ENCODE measurements around the gene FYCO1.

GRCh38 chr3:45896956-45897355 is 98.7 kb downstream of the FYCO1 start:
- TF ChIP-seq PATZ1 (CRISPR knock-in tag; IDR thresholded peaks at IDR 0.05) = no peak
- no peak for TF ChIP-seq PRDM10 (CRISPR knock-in tag; IDR thresholded peaks at IDR 0.05; ENCODE audit: low read depth)
- no peak for TF ChIP-seq ZNF496 (CRISPR knock-in tag; IDR thresholded peaks at IDR 0.05; ENCODE audit: insufficient replicate concordance)
- TF ChIP-seq FOXO1 (CRISPR knock-in tag; IDR thresholded peaks at IDR 0.05) = no peak
- TF ChIP-seq ZNF703 (CRISPR knock-in tag; IDR thresholded peaks at IDR 0.05; ENCODE audit: borderline replicate concordance) = no peak

All from HepG2 (cell line).